ENCODE data around the gene HEMK1.
A peak's percentile ranks its signal among the peaks of the same experiment; 100 is the strongest.

The HEMK1 gene

DNA sequence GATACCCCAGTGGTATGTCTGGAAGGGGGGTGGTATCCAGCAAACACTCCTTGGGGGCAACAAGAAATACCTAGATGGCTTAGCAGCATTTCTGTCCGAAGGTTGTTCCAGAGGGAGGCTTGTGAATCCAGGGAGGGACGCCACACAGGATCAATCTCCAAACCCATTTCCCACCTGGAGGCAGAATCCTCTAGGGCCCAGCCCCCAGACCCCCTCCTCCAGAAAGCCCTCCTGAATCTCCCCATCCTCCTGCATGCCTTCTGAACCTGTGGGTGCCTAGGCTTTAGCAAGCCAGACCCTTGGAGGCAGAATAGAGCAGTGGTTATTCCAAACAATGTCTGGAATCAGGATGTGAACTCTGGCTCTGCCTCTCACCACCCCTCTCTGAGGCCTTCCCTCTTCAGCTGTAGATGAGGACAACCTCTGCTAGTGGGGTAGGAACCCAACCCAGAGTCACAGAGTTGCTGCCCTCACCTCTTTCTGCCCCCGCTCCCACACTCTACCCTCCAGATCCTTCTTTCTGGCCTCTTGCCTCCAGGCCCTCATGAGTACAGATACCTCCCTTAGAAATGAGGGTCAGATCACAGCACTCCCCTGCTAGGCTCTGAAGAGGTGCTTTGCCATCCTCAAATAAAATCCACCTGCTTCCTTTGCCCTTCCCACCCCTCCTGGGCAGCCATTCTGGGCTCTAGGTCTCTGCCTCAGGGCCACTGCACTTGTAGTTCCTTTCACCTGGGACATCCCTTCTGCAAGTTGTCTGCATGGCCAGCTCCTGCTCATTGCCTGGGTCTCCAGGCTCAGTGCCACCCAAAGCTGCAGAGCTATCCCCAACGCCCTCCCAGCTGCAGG lies 34.2 kb downstream of the HEMK1 start:
- no peak for DNase-seq

GRCh38 chr3:50604110-50604621 lies 34.8 kb downstream of the HEMK1 start:
- DNase-seq, result no peak

GRCh38 chr3:50604628-50605588 lies 35.6 kb downstream of the HEMK1 start:
- no peak for DNase-seq

- DNase-seq, result no peak
Observed at GRCh38 chr3:50605901-50606326, 36.6 kb downstream of the HEMK1 start.

GRCh38 chr3:50606596-50606995 lies 37.3 kb downstream of the HEMK1 start:
- DNase-seq, result no peak

GRCh38 chr3:50607271-50608091 lies 38.2 kb downstream of the HEMK1 start:
- DNase-seq, result no peak

GRCh38 chr3:50608278-50608677 lies 39.0 kb downstream of the HEMK1 start:
- no peak for DNase-seq

- no peak for DNase-seq
Observed at GRCh38 chr3:50609071-50609762, 39.9 kb downstream of the HEMK1 start.

DNA sequence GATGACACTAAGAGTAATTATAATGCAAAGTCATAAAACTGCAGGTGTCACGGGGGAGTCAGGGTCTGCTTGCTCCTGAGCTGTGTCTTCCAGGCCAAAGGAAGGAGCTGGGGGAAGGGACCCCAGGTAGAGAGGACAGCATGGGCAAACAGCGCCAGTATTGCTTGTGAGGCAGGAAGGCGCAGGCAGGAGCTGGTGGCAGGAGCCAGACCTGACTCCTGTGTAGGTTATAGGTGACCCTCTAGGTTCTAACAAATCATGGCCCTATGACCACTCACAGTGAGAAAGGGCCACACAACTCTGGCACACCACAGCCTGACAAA lies 40.4 kb downstream of the HEMK1 start:
- no peak for DNase-seq

DNA sequence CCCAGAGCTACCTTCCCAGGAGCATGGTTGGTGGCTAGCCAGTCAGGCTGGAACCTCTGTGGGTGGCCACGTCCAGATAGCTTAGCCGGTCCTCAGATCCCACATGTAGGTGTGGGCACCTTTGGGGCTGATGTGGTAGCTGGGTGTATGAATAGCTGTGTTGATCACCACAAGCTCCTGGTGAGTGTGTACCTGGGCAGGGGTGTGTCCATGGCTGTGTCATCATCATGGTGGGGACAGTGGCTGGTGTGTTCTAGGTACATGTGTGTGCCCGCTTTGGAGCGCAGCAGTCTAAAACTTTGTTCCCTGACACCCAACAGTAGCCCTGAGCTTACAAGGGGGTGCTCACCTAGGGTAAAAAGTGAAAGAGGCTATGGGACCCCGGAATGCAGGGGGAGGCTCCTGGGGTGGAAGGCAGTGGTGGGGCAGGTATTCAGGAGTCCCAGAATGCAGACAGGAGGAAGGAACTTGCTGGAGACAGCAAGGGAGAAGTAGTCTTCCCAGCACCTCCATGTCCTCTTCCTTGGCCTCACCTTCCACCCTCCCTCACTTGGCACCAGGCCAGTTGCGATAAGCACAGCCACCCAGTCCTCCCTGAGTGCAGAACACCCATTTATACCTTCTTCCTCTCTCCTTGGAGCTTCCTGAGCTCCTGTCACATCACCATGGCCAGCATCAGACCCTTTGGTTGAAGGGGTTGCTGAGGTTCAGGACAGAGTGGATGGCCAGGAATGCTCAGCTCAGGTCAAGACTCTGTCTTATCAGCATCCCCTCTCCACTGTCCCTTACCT lies 41.1 kb downstream of the HEMK1 start:
- no peak for DNase-seq

- DNase-seq, result no peak
Observed at GRCh38 chr3:50610992-50611463, 41.7 kb downstream of the HEMK1 start.

DNA sequence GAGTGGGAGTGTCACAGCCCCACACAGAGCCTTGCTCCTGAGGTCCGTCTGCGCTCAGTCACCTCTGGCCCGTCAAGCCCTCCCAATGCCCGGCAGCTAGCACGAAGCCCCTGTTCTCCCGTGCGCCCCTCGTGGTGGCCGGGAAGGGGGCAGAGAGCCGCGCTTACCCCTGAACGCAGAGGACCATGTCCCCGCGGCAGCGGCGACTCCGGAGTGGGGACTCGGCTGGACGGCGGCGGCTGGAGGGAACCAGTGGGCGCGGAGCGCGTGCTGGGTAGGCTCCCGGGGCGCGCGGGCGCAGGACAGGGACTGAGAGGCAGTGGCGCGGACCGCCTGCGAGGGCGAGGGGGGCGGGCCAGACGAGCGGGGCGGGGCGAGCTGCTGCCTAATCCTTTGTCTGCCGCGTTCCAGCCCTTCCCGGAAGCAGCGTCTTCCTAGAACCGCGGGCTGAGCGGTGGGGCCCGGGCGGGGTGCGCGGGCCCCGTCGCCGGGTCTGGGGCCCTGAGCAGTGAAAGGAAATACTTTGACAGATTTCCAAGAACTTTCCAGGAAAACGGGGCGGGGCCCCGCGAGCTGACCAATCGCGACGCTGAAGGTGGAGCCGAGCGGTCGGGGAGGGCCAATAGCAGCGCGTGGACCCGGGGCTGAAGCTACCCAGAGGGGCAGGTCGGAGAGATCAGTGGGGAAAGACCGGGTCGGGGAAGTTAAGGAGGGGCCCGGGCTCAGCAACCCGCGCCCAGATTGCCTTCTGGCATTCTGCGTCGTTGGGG lies 42.3 kb downstream of the HEMK1 start, which contains the start of gene CISH:
Gene CISH, minus strand, starts transcription at position 311 of the 770 bp plus-strand sequence. Its CDS starts 124 bp downstream, at position 187.
- DNase-seq, result peak; percentile 95

GRCh38 chr3:50612234-50612882 lies 43.0 kb downstream of the HEMK1 start:
- no peak for DNase-seq

DNA sequence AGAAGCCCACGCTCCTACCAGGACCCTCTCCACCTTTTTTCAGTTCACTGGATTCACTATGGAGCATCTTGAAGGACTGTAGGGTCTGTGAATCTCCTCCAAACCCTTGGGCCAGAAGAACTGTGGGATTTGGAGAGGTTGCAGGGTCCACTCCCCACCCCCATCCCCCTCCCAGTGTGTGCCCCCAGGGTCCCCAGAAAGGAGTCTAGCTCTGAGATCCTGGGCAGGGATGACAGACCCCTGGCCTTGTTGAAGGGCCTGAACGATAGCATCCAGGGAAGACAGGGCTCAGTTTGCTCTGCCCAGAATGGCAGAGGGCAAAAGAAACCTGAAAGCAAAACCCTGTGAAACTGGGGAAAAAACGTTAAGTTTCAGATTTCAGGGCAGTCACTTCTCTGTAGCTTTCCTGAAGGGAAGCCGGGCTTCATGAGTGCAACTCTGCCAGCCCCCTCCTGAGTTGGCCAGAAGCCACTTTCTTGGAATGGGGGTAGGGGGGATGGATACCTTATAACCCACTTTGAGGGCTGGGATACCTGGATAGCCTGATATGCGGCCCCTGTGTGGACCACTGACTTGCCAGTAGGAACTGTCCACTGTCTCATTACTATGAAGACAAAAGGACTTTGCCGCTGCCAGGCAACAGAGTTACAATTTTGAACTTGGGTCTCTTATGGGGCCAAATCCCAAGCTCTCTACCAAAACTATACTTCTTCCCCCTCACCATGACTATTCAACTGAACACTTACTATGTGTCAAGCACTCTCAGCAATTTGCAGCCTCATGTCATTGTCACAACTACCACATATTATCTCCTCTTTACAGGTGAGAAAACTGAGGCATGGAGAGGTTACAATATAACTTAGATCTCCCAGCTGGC lies 43.9 kb downstream of the HEMK1 start:
- DNase-seq, result no peak

- DNase-seq, result no peak
Observed at GRCh38 chr3:50615190-50615589, 45.9 kb downstream of the HEMK1 start.

DNA sequence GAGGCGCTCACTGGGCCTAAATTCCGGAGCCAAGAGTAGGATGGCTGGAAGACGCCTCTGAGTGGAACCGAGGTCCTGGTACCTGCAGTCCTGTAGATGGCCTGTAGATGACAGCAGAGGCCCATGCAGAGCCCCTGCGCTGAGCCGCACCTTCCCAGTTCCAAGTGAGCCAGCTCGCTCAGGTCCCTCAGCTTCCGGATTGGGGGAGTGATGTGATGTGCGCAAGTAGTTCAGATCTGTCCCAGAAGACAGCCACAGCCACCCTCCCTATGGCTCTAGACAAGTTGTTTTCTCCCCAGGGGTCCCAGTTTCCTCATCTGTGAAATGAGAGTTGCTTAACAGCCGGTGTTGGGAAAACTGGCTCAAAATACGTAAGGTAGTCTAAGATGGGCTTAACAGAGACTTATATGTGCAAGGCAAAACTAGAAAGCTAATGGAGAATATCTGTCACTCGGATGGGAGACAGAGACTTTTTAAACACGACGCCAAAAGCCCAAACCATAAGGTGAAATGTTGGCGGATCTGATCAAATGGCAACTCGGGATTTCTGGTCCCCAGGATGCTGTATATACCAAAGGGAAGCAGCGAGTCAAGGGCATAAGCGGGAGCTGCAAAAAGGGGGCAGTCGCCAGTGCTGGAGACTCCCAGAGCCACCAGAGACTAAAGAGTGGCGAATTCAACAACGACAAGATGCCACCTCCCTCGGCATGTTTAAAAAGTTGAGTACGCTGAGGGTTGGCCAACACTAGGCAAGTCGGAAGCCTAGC lies 46.9 kb downstream of the HEMK1 start:
- peak; percentile 77 for DNase-seq

DNA sequence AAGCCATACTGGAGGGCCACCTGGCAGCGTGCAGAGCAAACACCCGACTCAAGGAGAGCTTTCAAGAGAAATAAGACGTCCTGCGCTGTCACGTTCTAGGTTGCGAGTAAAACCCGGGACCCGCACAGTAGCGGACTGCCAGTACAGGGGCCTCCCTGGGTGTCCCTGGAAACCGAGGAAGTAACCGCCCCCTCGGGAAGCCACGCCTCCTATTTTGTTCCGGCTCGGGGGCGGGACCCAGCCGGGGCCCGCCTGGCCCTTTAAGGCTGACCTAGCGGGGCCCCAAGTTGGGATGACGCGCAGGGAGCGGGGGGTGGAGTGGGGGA lies 47.4 kb downstream of the HEMK1 start:
- DNase-seq, result peak; percentile 88

Measured in fibroblast of upper back skin (primary cell).